ENCODE data around the gene THAP4. TPM values are rescaled to one million over a fixed set of nuclear protein-coding genes. Genes with fewer than 3 reads are reported as not detected.

The THAP4 gene
- total and polyA plus RNA-seq, 2 of the 13 experiments (the other 11 are each of a cell fraction or from before 2014, with no cell fraction given), result 59.7 to 75.7 TPM

DNA sequence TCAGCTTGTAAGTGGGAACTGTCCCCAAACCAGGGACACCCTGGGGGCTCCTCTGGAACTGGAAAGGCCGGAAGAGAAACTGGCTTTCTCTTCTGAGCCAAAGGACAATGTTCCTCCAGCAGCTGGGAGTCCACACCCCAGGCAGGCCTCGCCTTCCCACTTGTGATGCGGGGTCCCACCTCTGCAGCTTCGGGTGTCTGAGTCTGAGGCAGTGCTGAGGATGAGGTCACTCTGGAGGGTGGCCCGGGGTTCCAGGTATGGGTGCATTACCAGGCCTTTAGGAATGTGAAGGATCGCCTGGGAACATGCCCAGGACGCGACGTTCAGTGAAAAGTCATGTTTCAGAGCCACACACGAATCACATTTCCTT is 96.6 kb downstream of the THAP4 start (continued):
- TF ChIP-seq, protein P1, sequence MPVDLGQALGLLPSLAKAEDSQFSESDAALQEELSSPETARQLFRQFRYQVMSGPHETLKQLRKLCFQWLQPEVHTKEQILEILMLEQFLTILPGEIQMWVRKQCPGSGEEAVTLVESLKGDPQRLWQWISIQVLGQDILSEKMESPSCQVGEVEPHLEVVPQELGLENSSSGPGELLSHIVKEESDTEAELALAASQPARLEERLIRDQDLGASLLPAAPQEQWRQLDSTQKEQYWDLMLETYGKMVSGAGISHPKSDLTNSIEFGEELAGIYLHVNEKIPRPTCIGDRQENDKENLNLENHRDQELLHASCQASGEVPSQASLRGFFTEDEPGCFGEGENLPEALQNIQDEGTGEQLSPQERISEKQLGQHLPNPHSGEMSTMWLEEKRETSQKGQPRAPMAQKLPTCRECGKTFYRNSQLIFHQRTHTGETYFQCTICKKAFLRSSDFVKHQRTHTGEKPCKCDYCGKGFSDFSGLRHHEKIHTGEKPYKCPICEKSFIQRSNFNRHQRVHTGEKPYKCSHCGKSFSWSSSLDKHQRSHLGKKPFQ (CRISPR knock-in tag; IDR thresholded peaks at IDR 0.05; ENCODE audit: insufficient replicate concordance), result no peak
- TF ChIP-seq ZNF44 (CRISPR knock-in tag; IDR thresholded peaks at IDR 0.05), result 0 out of 2 replicates have a peak, but pooled peaks have one; percentile 1
- TF ChIP-seq SCMH1 (CRISPR knock-in tag; IDR thresholded peaks at IDR 0.05; ENCODE audit: borderline replicate concordance), result no peak
- no peak for TF ChIP-seq JDP2 (CRISPR knock-in tag; IDR thresholded peaks at IDR 0.05; ENCODE audit: borderline replicate concordance)
- TF ChIP-seq KMT2B (CRISPR knock-in tag; IDR thresholded peaks at IDR 0.05), result no peak
- TF ChIP-seq ZBTB42 (CRISPR knock-in tag; IDR thresholded peaks at IDR 0.05), result no peak
- peak; percentile 17; the same call in 1 of the 2 replicates for TF ChIP-seq ZNF274 (CRISPR knock-in tag; IDR thresholded peaks at IDR 0.05)
- no peak for TF ChIP-seq ZC3H13 (CRISPR knock-in tag; IDR thresholded peaks at IDR 0.05)

DNA sequence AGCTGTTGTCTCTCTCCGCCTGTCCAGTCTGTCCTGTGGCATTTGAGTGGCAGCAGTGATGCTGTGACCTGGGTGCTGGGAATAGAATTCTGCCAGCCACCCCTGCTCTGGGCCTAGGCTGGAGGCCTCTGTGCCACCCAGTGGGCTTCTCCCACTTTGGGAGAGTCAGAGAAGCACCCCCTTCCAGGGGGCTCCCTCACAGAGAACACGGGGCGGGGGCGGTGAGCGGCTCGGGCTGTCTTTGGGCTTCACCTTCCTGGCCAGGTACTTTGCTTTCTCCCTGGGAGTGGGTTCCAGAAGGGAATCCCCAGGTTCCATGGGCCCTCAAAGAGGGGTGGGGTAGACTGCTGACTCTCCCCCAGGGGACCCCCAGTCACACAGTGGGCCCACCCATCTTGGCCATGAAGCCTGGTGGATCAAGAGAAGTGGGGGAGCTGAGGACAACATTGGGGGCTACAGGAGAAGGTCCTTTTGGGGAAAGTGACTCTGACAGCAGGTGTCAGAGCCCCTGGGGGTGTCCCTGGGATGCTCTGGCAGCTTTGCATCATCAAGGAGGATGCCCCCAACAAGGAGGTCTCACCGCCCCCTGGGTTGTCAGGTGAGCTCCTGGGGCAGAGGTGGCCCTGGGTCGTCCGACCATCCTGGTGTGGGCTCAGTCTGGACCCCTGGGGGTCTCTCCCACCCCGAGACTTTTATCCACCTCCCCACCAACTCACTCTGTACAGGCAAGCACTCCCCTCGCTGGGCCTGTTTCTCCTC is 97.2 kb downstream of the THAP4 start:
- Histone ChIP-seq H3K79me2 (ENCODE audit: insufficient read depth, low read length) (no peaks in the 10 kb centered on the region), H4K20me1 (ENCODE audit: insufficient read depth, low read length) (no peaks in the 10 kb centered on the region), H2AFZ (ENCODE audit: low read length) (no peak overlapping the region), H3K27me3 (ENCODE audit: control insufficient read depth in 1 of 2, insufficient read depth in 2 of 2, low read length in 2 of 2) (peaks cover 4 to 38% of the 10 kb centered on the region in 2 experiments; a peak in 4 of 5 replicates), H3K4me1 (ENCODE audit: insufficient read depth, low read length) (peaks cover 53% of the 10 kb centered on the region), H3K9ac (ENCODE audit: insufficient read depth, low read depth, low read length) (0 out of 2 replicates have a peak overlapping the region, but pooled peaks have one; percentile 61), H3K4me3 (replicated peaks in 1 of 3; ENCODE audit: insufficient read depth in 1 of 3, low read depth in 2 of 3, low read length in 3 of 3) (peak overlapping the region in 1 of 3 experiments; percentile 79; a peak in 1 of 6 replicates), H3K9me3 (ENCODE audit: low read length) (no peaks in the 10 kb centered on the region), H3K4me2 (ENCODE audit: low read depth, low read length) (peak overlapping the region; percentile 91; the same call in 1 of the 2 replicates), H3K36me3 (replicated peaks in 1 of 2; ENCODE audit: control insufficient read depth in 1 of 2, insufficient read depth in 2 of 2, low read length in 2 of 2) (no peaks in the 10 kb centered on the region), H3K27ac (ENCODE audit: extremely low read length, insufficient read depth, low read length) (no peak overlapping the region)
- POLR2A ChIA-PET, result interaction anchor here (1.4 kb wide), 1 partner anchor 225 kb away, joined by 4 read pairs; the partner anchor contains the start of genes HDLBP and SEPTIN2
- in situ Hi-C loops (cut with HindIII; ENCODE audit: extremely low pct_ligation_motif_present, low pct_unique_long_range_greater_than_20kb), result no loop called here
- 59% methylated on average over 5 of the region's 11 CpGs for WGBS (ENCODE audit: low lambda C conversion rate)
- no TSS peak for BruUV-seq (replicated peaks)
- DNase-seq (ENCODE audit: low spot score) (no peak), FAIRE-seq (no peak), ATAC-seq (peak; percentile 1; the same call in 2 of the 3 replicates)
- intact Hi-C loops (cut with micrococcal nuclease; ENCODE audit: unreplicated experiment), result no loop called here
- CTCF ChIA-PET (ENCODE audit: low intra/inter-chr PET ratio, low total read pairs), result no interaction called here
- TF ChIP-seq MBNL3 (CRISPR knock-in tag; conservative IDR thresholded peaks at IDR 0.05), result no peak
- TF ChIP-seq, protein P2, sequence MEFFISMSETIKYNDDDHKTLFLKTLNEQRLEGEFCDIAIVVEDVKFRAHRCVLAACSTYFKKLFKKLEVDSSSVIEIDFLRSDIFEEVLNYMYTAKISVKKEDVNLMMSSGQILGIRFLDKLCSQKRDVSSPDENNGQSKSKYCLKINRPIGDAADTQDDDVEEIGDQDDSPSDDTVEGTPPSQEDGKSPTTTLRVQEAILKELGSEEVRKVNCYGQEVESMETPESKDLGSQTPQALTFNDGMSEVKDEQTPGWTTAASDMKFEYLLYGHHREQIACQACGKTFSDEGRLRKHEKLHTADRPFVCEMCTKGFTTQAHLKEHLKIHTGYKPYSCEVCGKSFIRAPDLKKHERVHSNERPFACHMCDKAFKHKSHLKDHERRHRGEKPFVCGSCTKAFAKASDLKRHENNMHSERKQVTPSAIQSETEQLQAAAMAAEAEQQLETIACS (CRISPR knock-in tag; IDR thresholded peaks at IDR 0.05), result no peak
- TF ChIP-seq, protein P3, sequence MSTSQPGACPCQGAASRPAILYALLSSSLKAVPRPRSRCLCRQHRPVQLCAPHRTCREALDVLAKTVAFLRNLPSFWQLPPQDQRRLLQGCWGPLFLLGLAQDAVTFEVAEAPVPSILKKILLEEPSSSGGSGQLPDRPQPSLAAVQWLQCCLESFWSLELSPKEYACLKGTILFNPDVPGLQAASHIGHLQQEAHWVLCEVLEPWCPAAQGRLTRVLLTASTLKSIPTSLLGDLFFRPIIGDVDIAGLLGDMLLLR (CRISPR knock-in tag; IDR thresholded peaks at IDR 0.05), result 0 out of 2 replicates have a peak, but pooled peaks have one; percentile 4
- TF ChIP-seq ZNF503 (CRISPR knock-in tag; IDR thresholded peaks at IDR 0.05), result no peak
